GM21423 (cell line): ENCODE measurements around the gene SPATC1L.

Experiments used
- ATAC-seq: cut with Tn5 transposase; IDR thresholded peaks from one replicate; pipeline ENCODE4 v1.9.1; 2021; ENCODE audit warnings: mild to moderate bottlenecking, moderate library complexity; ENCODE audit not compliant: unreplicated experiment

SPATC1L gene

GRCh38 chr21:46111857-46112724 is 72.2 kb downstream of the SPATC1L start:
- no peak for ATAC-seq

- no peak for ATAC-seq
Observed at GRCh38 chr21:46111193-46111571, 73.1 kb downstream of the SPATC1L start.
